SK-N-SH (cell line): Measurements from ENCODE around the gene SMYD2. TPM values are rescaled to one million over a fixed set of nuclear protein-coding genes. Genes with fewer than 3 reads are reported as not detected.

ENCODE experiments used
- CHD2 ChIP-seq: fragments of 150-350 bp; IDR thresholded peaks from 2 replicates; pipeline ENCODE4 v1.6.1; 2018; ENCODE audit warnings: low read length; ENCODE audit not compliant: partially characterized antibody
- CTCF ChIP-seq: fragments of 200-600 bp; sonication (generic); IDR thresholded peaks from 2 replicates; pipeline ENCODE4 v1.6.1; 2017; ENCODE audit warnings: antibody characterized with exemption, mild to moderate bottlenecking, moderate library complexity
- EP300 ChIP-seq, 2 experiments: IDR thresholded peaks; 2 replicates each; pipeline versions ENCODE4 v1.4.0 to v1.6.1; 2012; ENCODE audit warnings: borderline replicate concordance in 1 of 2, low read depth in 1 of 2, low read length in 1 of 2
- EZH2phosphoT487 ChIP-seq: fragments of 200-600 bp; sonication (generic); IDR thresholded peaks from 2 replicates; pipeline ENCODE4 v1.6.1; 2017; ENCODE audit warnings: low read depth, mixed run types, mild to moderate bottlenecking, antibody characterized with exemption, moderate library complexity, borderline replicate concordance
- FOXJ3 ChIP-seq: sonication (generic); formaldehyde crosslinking; IDR thresholded peaks from 2 replicates; pipeline ENCODE4 v1.5.1; 2020; ENCODE audit warnings: mild to moderate bottlenecking, missing genetic modification reagents
- GATA2 ChIP-seq: sonication (generic); formaldehyde crosslinking; IDR thresholded peaks from 2 replicates; pipeline ENCODE4 v1.5.0; 2020; ENCODE audit warnings: mild to moderate bottlenecking, missing genetic modification reagents
- MAX ChIP-seq: IDR thresholded peaks from 2 replicates; pipeline ENCODE4 v1.4.0; 2012; ENCODE audit warnings: low read depth
- MXI1 ChIP-seq: IDR thresholded peaks from 2 replicates; pipeline ENCODE4 v1.6.1; 2012; ENCODE audit warnings: mild to moderate bottlenecking, low read depth, low read length, improper control_type of control experiment
- NFIC ChIP-seq: IDR thresholded peaks from 2 replicates; pipeline ENCODE4 v1.4.0; 2012; ENCODE audit warnings: borderline replicate concordance
- REST ChIP-seq: IDR thresholded peaks from 2 replicates; pipeline ENCODE4 v1.6.1; 2012; ENCODE audit warnings: mild to moderate bottlenecking, low read depth, low read length, moderate library complexity
- SIN3A ChIP-seq: IDR thresholded peaks from 2 replicates; pipeline ENCODE4 v1.6.1; 2012; ENCODE audit warnings: low read depth, mild to moderate bottlenecking, low read length, moderate library complexity, borderline replicate concordance
- SMC3 ChIP-seq: IDR thresholded peaks from 2 replicates; pipeline ENCODE4 v1.6.1; 2012; ENCODE audit warnings: low read depth, low read length, improper control_type of control experiment
- TAF1 ChIP-seq: IDR thresholded peaks from 2 replicates; pipeline ENCODE4 v1.6.1; 2012; ENCODE audit warnings: low read depth, mild to moderate bottlenecking, low read length, moderate library complexity, borderline replicate concordance
- TCF12 ChIP-seq: IDR thresholded peaks from 2 replicates; pipeline ENCODE4 v1.4.0; 2012
- USF1 ChIP-seq: IDR thresholded peaks from 2 replicates; pipeline ENCODE4 v1.4.0; 2012; ENCODE audit warnings: low read depth, borderline replicate concordance
- ZBTB33 ChIP-seq: IDR thresholded peaks from 2 replicates; pipeline ENCODE4 v1.4.0; 2012; ENCODE audit warnings: low read depth, borderline replicate concordance
- polyA plus RNA-seq, 3 experiments: library from polyadenylated mRNA; depleted of rRNA; stranded (reverse); fragments of >200 nt; gene quantifications; 2 replicates each; pipeline ENCODE4 v1.2.3, GENCODE V29; 2012
- TF ChIP-seq, protein P1 (sequence below): fragments of 150-350 bp; IDR thresholded peaks from 2 replicates; pipeline ENCODE4 v1.6.1; 2016; ENCODE audit warnings: mild to moderate bottlenecking, low read depth, low read length

The SMYD2 gene
- polyA plus RNA-seq, 1 of the 3 experiments (the other 2 are of a cell fraction), result 23.1 TPM

DNA sequence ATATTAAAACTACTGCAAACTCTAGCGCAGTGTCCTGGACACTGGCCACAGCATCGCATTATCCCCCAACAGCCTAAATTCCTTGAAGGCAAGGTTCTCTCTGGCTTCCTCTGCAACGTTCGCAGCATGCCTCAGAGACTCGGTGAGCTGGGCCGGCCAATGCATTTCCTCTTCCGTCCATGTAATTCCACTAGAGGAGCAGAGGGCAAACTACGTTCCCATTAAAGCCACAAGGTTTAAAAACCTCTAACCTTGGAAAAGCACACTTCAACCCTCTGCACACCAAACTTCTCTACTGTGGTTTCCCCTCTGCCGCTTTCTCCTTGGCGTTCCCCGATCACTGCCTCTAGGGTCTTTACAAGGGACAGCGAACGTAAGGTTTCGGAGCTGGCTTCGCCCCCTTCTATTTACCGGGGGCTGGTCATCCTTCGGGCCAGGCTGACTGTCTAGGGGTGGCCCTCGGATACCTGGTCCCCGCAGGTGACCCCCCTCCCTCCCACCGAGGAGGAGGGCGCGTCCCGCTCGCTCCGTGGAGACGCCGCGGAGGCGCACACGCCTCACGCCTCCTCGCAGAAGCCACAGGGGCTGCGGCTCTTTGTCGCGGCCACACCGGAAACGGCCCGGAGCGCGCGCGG, 456 bp upstream of the SMYD2 start (continued):
- peak; percentile 81 for TF ChIP-seq MAX
- no peak for TF ChIP-seq CTCF
- no peak for TF ChIP-seq EP300 (IDR thresholded peaks at IDR 0.05; ENCODE audit: borderline replicate concordance in 1 of 2, low read depth in 1 of 2, low read length in 1 of 2)
- TF ChIP-seq REST, result 0 out of 2 replicates have a peak, but pooled peaks have one; percentile 2
- TF ChIP-seq FOXJ3 (CRISPR knock-in tag), result no peak
- TF ChIP-seq NFIC, result no peak
- no peak for TF ChIP-seq TAF1
- TF ChIP-seq SIN3A, result no peak
- no peak for TF ChIP-seq SMC3
- TF ChIP-seq CHD2, result peak; percentile 27
- TF ChIP-seq ZBTB33, result no peak
- no peak for TF ChIP-seq GATA2
- TF ChIP-seq USF1, result no peak
- TF ChIP-seq, protein P1, sequence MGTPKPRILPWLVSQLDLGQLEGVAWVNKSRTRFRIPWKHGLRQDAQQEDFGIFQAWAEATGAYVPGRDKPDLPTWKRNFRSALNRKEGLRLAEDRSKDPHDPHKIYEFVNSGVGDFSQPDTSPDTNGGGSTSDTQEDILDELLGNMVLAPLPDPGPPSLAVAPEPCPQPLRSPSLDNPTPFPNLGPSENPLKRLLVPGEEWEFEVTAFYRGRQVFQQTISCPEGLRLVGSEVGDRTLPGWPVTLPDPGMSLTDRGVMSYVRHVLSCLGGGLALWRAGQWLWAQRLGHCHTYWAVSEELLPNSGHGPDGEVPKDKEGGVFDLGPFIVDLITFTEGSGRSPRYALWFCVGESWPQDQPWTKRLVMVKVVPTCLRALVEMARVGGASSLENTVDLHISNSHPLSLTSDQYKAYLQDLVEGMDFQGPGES, result no peak
- TF ChIP-seq TCF12, result no peak
- no peak for TF ChIP-seq EZH2phosphoT487
- no peak; the same call in none of the 2 replicates for TF ChIP-seq MXI1
